K562 (cell line): ENCODE measurements around the gene MED17. TPM values are rescaled to one million over a fixed set of nuclear protein-coding genes. Genes with fewer than 3 reads are reported as not detected.

Experiments
- BRCA1 ChIP-seq, 2 experiments: fragments of 450-650 bp in 1 of 2; sonication (generic) in 1 of 2; formaldehyde crosslinking in 1 of 2; IDR thresholded peaks; 2 replicates each; pipeline versions ENCODE4 v1.5.0 to v1.6.1; 2017 to 2020; ENCODE audit warnings: mild to moderate bottlenecking in 1 of 2, missing genetic modification reagents in 1 of 2
- CCNT2 ChIP-seq: IDR thresholded peaks from 2 replicates; pipeline ENCODE4 v1.6.1; 2011; ENCODE audit warnings: borderline replicate concordance, low read depth, mild to moderate bottlenecking, moderate library complexity, mixed read lengths, low read length; ENCODE audit not compliant: insufficient read length; ENCODE audit errors: extremely low read depth
- CREB3L1 ChIP-seq: fragments of 450-650 bp; IDR thresholded peaks from 2 replicates; pipeline ENCODE4 v1.6.1; 2014; ENCODE audit warnings: low read depth, mild to moderate bottlenecking, moderate library complexity, borderline replicate concordance
- DPF2 ChIP-seq: fragments of 450-650 bp; IDR thresholded peaks from 2 replicates; pipeline ENCODE4 v1.6.1; 2016
- E2F4 ChIP-seq: sonication (generic); formaldehyde crosslinking; IDR thresholded peaks from 2 replicates; pipeline ENCODE4 v1.8.0; 2022; ENCODE audit warnings: mild to moderate bottlenecking, low read depth, missing genetic modification reagents
- GMEB1 ChIP-seq: fragments of 250-450 bp; sonication (Bioruptor Pico); IDR thresholded peaks from 2 replicates; pipeline ENCODE4 v1.4.0; 2020; ENCODE audit warnings: mild to moderate bottlenecking
- MAFG ChIP-seq: fragments of 450-650 bp; conservative IDR thresholded peaks from 2 replicates; pipeline ENCODE4 v1.6.1; 2016; ENCODE audit warnings: missing genetic modification characterization, missing compliant biosample characterization
- MLLT1 ChIP-seq, 2 experiments: fragments of 450-650 bp; IDR thresholded peaks; 2 replicates each; pipeline ENCODE4 v1.6.1; 2016
- MYBL2 ChIP-seq, 2 experiments: fragments of 450-650 bp in 1 of 2; sonication (generic) in 1 of 2; formaldehyde crosslinking in 1 of 2; IDR thresholded peaks; 2 replicates each; pipeline versions ENCODE4 v1.6.1 to v1.8.1; 2017 to 2022; ENCODE audit warnings: borderline replicate concordance in 1 of 2, inconsistent platforms in 1 of 2, low read depth in 1 of 2, mild to moderate bottlenecking in 1 of 2, missing genetic modification reagents in 1 of 2, moderate library complexity in 1 of 2
- NFRKB ChIP-seq: fragments of 450-650 bp; IDR thresholded peaks from 2 replicates; pipeline ENCODE4 v1.6.1; 2016; ENCODE audit warnings: low read depth
- NONO ChIP-seq, 2 experiments: fragments of 200-400 bp in 1 of 2; fragments of 450-650 bp in 1 of 2; formaldehyde crosslinking in 1 of 2; IDR thresholded peaks; 2 replicates each; pipeline ENCODE4 v1.6.1; 2017; ENCODE audit warnings: low read depth in 2 of 2, mild to moderate bottlenecking in 2 of 2, moderate library complexity in 2 of 2, low read length in 1 of 2
- SMAD3 ChIP-seq: fragments of 450-650 bp; formaldehyde crosslinking; conservative IDR thresholded peaks from 2 replicates; pipeline ENCODE4 v1.4.0; 2020; ENCODE audit warnings: mild to moderate bottlenecking
- TEAD1 ChIP-seq, 2 experiments: fragments of 450-650 bp in 1 of 2; sonication (generic) in 1 of 2; formaldehyde crosslinking; IDR thresholded peaks; 2 replicates each; pipeline versions ENCODE4 v1.4.0 to v1.8.0; 2020 to 2022; ENCODE audit warnings: mild to moderate bottlenecking in 2 of 2, missing genetic modification reagents in 1 of 2
- ZNF280B ChIP-seq: fragments of 250-450 bp; sonication (Bioruptor Pico); IDR thresholded peaks from 2 replicates; pipeline ENCODE4 v1.5.1; 2021; ENCODE audit warnings: mild to moderate bottlenecking
- ZNF561 ChIP-seq: fragments of 450-650 bp; formaldehyde crosslinking; conservative IDR thresholded peaks from 2 replicates; pipeline ENCODE4 v1.4.0; 2020; ENCODE audit warnings: mild to moderate bottlenecking, moderate library complexity
- ZNF589 ChIP-seq: fragments of 200-800 bp; sonication (Bioruptor generic); IDR thresholded peaks from 2 replicates; pipeline ENCODE4 v1.6.1; 2016; ENCODE audit warnings: low read depth, missing genetic modification characterization, missing compliant biosample characterization
- ZZZ3 ChIP-seq: fragments of 450-650 bp; IDR thresholded peaks from 2 replicates; pipeline ENCODE4 v1.6.1; 2016; ENCODE audit warnings: antibody characterized with exemption, mild to moderate bottlenecking, moderate library complexity
- polyA plus RNA-seq, 8 experiments: library from polyadenylated mRNA; depleted of rRNA in 4 of 8; stranded (reverse) in 5 of 8; unstranded in 3 of 8; fragments of >200 nt; fragmentation: Nextera tagmentation in 2 of 8; fragmentation: Illumina TruSeq in 1 of 8; extraction: Ambion mirVana in 2 of 8; extraction: Trizol in 1 of 8; gene quantifications; 2 replicates each; pipeline versions ENCODE4 v1.2.1 to v1.2.3, GENCODE V29; 2011 to 2014; ENCODE audit warnings: inconsistent platforms in 1 of 8, missing spikeins in 1 of 8
- total RNA-seq, 7 experiments: library from RNA; depleted of rRNA in 6 of 7; stranded (reverse); fragments of >200 nt in 6 of 7; fragmentation: Illumina TruSeq in 2 of 7; extraction: Trizol in 2 of 7; gene quantifications; 2 replicates each; pipeline versions ENCODE4 v1.2.1 to v1.2.3, GENCODE V29; 2011 to 2021; ENCODE audit warnings: low replicate concordance in 1 of 7

The MED17 gene
- total and polyA plus RNA-seq, 9 of the 15 experiments (the other 6 are each of a cell fraction or from before 2014, with no cell fraction given), result 6.7 to 34.7 (median 26.8) TPM

- peak; percentile 30 for TF ChIP-seq CCNT2
- no peak for TF ChIP-seq MAFG (tag)
- peak; percentile 10 to 45; a peak in 1 of 4 replicates for TF ChIP-seq TEAD1 (CRISPR knock-in tag; IDR thresholded peaks at IDR 0.05)
- no peak for TF ChIP-seq DPF2
- 0 out of 4 replicates have a peak, but pooled peaks of 1 of the 2 experiments have one; percentile 14 for TF ChIP-seq MLLT1 (IDR thresholded peaks at IDR 0.05)
- peak; percentile 47; the same call in 1 of the 2 replicates for TF ChIP-seq NFRKB
- no peak for TF ChIP-seq ZNF561 (CRISPR knock-in tag)
- TF ChIP-seq ZNF280B, result no peak
- no peak for TF ChIP-seq ZNF589 (CRISPR knock-in tag)
- no peak for TF ChIP-seq MYBL2 (IDR thresholded peaks at IDR 0.05; ENCODE audit: low read depth)
- no peak for TF ChIP-seq MYBL2 (CRISPR knock-in tag; IDR thresholded peaks at IDR 0.05; ENCODE audit: borderline replicate concordance)
- TF ChIP-seq SMAD3 (CRISPR knock-in tag), result no peak
- peak in 1 of 2 experiments; percentile 39; a peak in 1 of 4 replicates for TF ChIP-seq NONO (IDR thresholded peaks at IDR 0.05; ENCODE audit: low read depth in 2 of 2, low read length in 1 of 2)
- TF ChIP-seq BRCA1 (IDR thresholded peaks at IDR 0.05), result no peak
- TF ChIP-seq BRCA1 (CRISPR knock-in tag; IDR thresholded peaks at IDR 0.05), result no peak
- peak; percentile 75 for TF ChIP-seq ZZZ3
- peak; percentile 78 for TF ChIP-seq GMEB1
- TF ChIP-seq CREB3L1, result peak; percentile 41; the same call in 1 of the 2 replicates
- TF ChIP-seq E2F4 (CRISPR knock-in tag), result no peak
Measured at GRCh38 chr11:93784145-93784934, at the start of gene MED17 (continued).
